SJCRH30 (cell line): Measurements from ENCODE around the gene FPGS. TPM values are rescaled to one million over a fixed set of nuclear protein-coding genes. Genes with fewer than 3 reads are reported as not detected.

Experiments
- DNase-seq, 2 experiments: peaks; one replicate each; pipeline ENCODE4 v3.0.0-alpha.2; 2015 to 2020
- H3K27ac ChIP-seq: fragments of 250-450 bp; sonication (Bioruptor Pico); 2 replicates; pipeline ENCODE4 v1.5.1; 2020; ENCODE audit warnings: mild to moderate bottlenecking, moderate library complexity
- H3K27me3 ChIP-seq: fragments of 250-450 bp; sonication (Bioruptor Pico); 2 replicates; pipeline ENCODE4 v1.5.1; 2020; ENCODE audit warnings: mild to moderate bottlenecking, moderate library complexity
- H3K36me3 ChIP-seq: fragments of 250-450 bp; sonication (Bioruptor Pico); 2 replicates; pipeline ENCODE4 v1.5.1; 2020; ENCODE audit warnings: mild to moderate bottlenecking, moderate library complexity
- H3K4me1 ChIP-seq: fragments of 250-450 bp; sonication (Bioruptor Pico); 2 replicates; pipeline ENCODE4 v1.5.1; 2020; ENCODE audit warnings: mild to moderate bottlenecking, moderate library complexity
- H3K4me3 ChIP-seq: fragments of 250-450 bp; sonication (Bioruptor Pico); 2 replicates; pipeline ENCODE4 v1.5.1; 2020; ENCODE audit warnings: mild to moderate bottlenecking, moderate library complexity
- H3K9me3 ChIP-seq: fragments of 250-450 bp; sonication (Bioruptor Pico); replicated peaks from 2 replicates; pipeline ENCODE4 v1.5.1; 2020; ENCODE audit warnings: mild to moderate bottlenecking, moderate library complexity
- total RNA-seq: library from RNA; depleted of rRNA; stranded (reverse); fragments of >200 nt; shearing (Covaris generic); gene quantifications from 2 replicates; pipeline ENCODE4 v1.2.3, GENCODE V29; 2014

Gene FPGS
- total RNA-seq, 1 experiment from 2014 or later: 39.4 TPM

- DNase-seq: no peak
- peaks cover 64% of the 10 kb centered on the region for H3K36me3 ChIP-seq
- no peaks in the 10 kb centered on the region for H3K27me3 ChIP-seq
Measured at GRCh38 chr9:127790094-127790855, 12.4 kb upstream of the FPGS start.

GRCh38 chr9:127791085-127791484, 11.6 kb upstream of the FPGS start:
- H3K4me3 ChIP-seq: no peak overlapping the region
- peaks cover 4% of the 10 kb centered on the region; the same call in 1 of the 2 replicates for H3K4me1 ChIP-seq
- peaks cover 64% of the 10 kb centered on the region for H3K36me3 ChIP-seq
- no peaks in the 10 kb centered on the region for H3K27me3 ChIP-seq
- H3K27ac ChIP-seq: no peak overlapping the region
- H3K9me3 ChIP-seq: no peaks in the 10 kb centered on the region
- DNase-seq: no peak

More at GRCh38 chr9:127790094-127790855, 12.4 kb upstream of the FPGS start:
- no peak overlapping the region for H3K4me3 ChIP-seq
- H3K9me3 ChIP-seq: no peaks in the 10 kb centered on the region
- no peak overlapping the region for H3K27ac ChIP-seq
- H3K4me1 ChIP-seq: no peaks in the 10 kb centered on the region; the same call in 1 of the 2 replicates

- Histone ChIP-seq H3K27ac (no peak overlapping the region), H3K27me3 (no peaks in the 10 kb centered on the region), H3K4me1 (peaks cover 10% of the 10 kb centered on the region), H3K9me3 (no peaks in the 10 kb centered on the region), H3K36me3 (peaks cover 57% of the 10 kb centered on the region), H3K4me3 (no peak overlapping the region)
- DNase-seq: no peak
Measured at GRCh38 chr9:127792417-127793031, 10.2 kb upstream of the FPGS start.

GRCh38 chr9:127793093-127793708, 9.5 kb upstream of the FPGS start:
- H3K4me3 ChIP-seq: no peak overlapping the region
- no peak overlapping the region for H3K27ac ChIP-seq
- H3K9me3 ChIP-seq: no peaks in the 10 kb centered on the region
- peaks cover 51% of the 10 kb centered on the region for H3K36me3 ChIP-seq
- H3K4me1 ChIP-seq: peaks cover 10% of the 10 kb centered on the region
- no peaks in the 10 kb centered on the region for H3K27me3 ChIP-seq
- DNase-seq: no peak

- Histone ChIP-seq H3K36me3 (peaks cover 41% of the 10 kb centered on the region), H3K4me1 (peaks cover 10% of the 10 kb centered on the region), H3K9me3 (no peaks in the 10 kb centered on the region), H3K4me3 (no peak overlapping the region), H3K27ac (no peak overlapping the region), H3K27me3 (no peaks in the 10 kb centered on the region)
- DNase-seq: no peak
Measured at GRCh38 chr9:127794001-127794791, 8.5 kb upstream of the FPGS start.

- peaks cover 20% of the 10 kb centered on the region for H3K36me3 ChIP-seq
- H3K9me3 ChIP-seq: no peaks in the 10 kb centered on the region
- no peak overlapping the region for H3K4me3 ChIP-seq
- no peak overlapping the region for H3K27ac ChIP-seq
- peak in 1 of 2 experiments; percentile 42 for DNase-seq
- peaks cover 10% of the 10 kb centered on the region for H3K4me1 ChIP-seq
- no peaks in the 10 kb centered on the region for H3K27me3 ChIP-seq
Measured at GRCh38 chr9:127796225-127796813, 6.4 kb upstream of the FPGS start.

DNA sequence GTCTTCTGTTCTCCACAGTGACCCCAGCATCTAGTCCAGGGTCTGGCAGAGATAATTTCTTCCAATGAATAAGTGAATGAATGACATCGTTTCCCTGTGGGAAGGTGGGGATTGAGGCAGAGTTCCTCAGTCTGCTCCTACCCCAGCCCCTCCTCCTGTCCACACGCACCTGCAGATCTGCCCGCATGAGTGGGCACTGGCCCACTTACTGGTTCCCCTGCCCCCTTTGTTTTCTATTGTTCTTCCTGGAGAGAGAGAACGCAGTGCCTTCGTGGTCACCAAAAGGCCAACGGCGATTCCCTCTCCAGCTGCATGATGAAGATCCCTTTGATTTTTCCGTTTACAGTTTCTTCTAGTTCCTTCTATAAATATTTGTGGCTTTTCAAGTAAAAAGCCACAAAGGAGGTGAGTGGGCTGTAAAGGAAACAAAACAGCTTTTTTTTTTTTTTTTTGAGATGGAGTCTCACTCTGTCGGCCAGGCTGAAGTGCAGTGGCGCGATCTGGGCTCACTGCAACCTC, 5.8 kb upstream of the FPGS start:
- H3K27me3 ChIP-seq: no peaks in the 10 kb centered on the region
- DNase-seq: no peak
- no peaks in the 10 kb centered on the region for H3K9me3 ChIP-seq
- H3K4me1 ChIP-seq: peaks cover 11% of the 10 kb centered on the region
- peaks cover 14% of the 10 kb centered on the region for H3K36me3 ChIP-seq
- H3K4me3 ChIP-seq: no peak overlapping the region
- no peak overlapping the region for H3K27ac ChIP-seq

GRCh38 chr9:127801955-127802575, 617 bp upstream of the FPGS start:
- Histone ChIP-seq H3K9me3 (no peaks in the 10 kb centered on the region), H3K27me3 (no peaks in the 10 kb centered on the region), H3K4me1 (peaks cover 12% of the 10 kb centered on the region), H3K4me3 (peak overlapping the region; percentile 89), H3K36me3 (no peaks in the 10 kb centered on the region), H3K27ac (no peak overlapping the region)
- DNase-seq: no peak

DNA sequence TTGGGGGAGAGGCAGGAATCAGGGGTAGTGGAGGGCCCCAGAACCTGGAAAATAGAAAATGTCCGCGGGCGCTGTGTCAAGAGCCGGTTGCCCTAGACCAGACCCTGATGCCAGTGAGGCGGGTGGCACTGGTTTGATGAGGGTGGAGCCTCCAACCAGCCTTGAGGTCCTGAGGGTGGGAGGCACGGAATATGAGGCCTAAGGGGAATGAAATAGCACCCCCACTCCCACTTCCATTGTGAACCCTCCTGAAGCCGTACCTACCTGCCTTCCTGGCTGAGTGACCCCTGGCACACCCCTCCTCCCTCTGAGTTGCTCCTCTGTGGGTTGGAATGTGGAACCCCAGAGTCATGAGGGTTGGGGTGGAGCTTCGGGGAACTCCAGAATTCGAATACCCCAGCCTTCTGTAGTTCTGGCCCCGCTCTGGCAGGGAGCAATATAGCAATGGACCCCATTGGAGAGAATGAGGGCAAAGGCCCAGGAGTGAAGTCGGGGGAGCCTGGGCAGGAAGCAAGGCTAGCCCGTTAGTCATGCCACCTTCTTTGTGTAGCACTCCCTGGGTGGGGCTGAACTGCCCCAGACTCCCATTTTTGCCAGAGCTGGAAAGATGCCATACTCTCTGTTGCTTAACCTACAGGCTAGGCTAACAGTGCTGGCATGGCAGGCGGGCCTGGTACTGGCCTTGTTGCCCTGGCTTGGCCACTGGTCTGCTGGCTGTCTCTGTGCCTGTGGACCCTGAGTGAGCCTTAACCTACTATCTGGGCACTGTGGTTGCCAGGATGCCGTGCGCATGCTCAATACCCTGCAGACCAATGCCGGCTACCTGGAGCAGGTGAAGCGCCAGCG, 1.0 kb downstream of the FPGS start:
- Histone ChIP-seq H3K4me3 (peak overlapping the region; percentile 89), H3K27ac (peak overlapping the region; percentile 68), H3K27me3 (no peaks in the 10 kb centered on the region), H3K4me1 (peaks cover 12% of the 10 kb centered on the region), H3K9me3 (no peaks in the 10 kb centered on the region), H3K36me3 (no peaks in the 10 kb centered on the region)
- DNase-seq: no peak

DNA sequence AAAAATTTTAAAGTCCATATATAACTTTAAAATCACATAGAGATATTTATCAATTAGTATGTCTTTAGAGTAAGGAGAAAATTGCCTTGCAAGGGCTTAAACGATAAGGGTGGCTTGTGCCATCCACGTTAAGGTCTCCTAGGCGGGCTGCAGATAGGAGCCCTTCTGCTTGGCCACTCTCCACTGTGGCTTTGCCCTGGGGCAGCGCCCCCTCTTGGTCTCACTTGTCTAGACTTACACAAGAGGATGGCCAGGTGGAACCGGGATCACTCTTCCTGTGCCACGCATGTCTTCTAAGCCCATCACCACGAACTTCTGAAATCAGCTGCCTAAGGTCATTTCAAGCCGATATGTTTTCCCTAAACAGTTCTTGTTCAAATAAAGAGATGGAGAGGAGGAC, 2.9 kb downstream of the FPGS start:
- H3K4me3 ChIP-seq: no peak overlapping the region
- no peaks in the 10 kb centered on the region for H3K27me3 ChIP-seq
- H3K9me3 ChIP-seq: no peaks in the 10 kb centered on the region
- no peak overlapping the region for H3K27ac ChIP-seq
- peak in 1 of 2 experiments; percentile 47 for DNase-seq
- H3K4me1 ChIP-seq: peaks cover 12% of the 10 kb centered on the region
- H3K36me3 ChIP-seq: peaks cover 4% of the 10 kb centered on the region; the same call in 1 of the 2 replicates

GRCh38 chr9:127806871-127807270, 4.2 kb downstream of the FPGS start:
- Histone ChIP-seq H3K9me3 (no peaks in the 10 kb centered on the region), H3K4me3 (no peak overlapping the region), H3K36me3 (peaks cover 4% of the 10 kb centered on the region; the same call in 1 of the 2 replicates), H3K27ac (no peak overlapping the region), H3K4me1 (peaks cover 11% of the 10 kb centered on the region), H3K27me3 (no peaks in the 10 kb centered on the region)
- no peak for DNase-seq

- H3K36me3 ChIP-seq: peaks cover 9% of the 10 kb centered on the region
- H3K4me1 ChIP-seq: peaks cover 5% of the 10 kb centered on the region; the same call in 1 of the 2 replicates
- no peaks in the 10 kb centered on the region for H3K9me3 ChIP-seq
- H3K27ac ChIP-seq: no peak overlapping the region
- H3K4me3 ChIP-seq: no peak overlapping the region
- H3K27me3 ChIP-seq: no peaks in the 10 kb centered on the region
- DNase-seq: no peak
Measured at GRCh38 chr9:127808347-127809001, 5.8 kb downstream of the FPGS start.
